Progenitor cell of endocrine pancreas (in vitro differentiated cells): ENCODE results near the gene TIMP3. TPM values are rescaled to one million over a fixed set of nuclear protein-coding genes. Genes with fewer than 3 reads are reported as not detected.

Experiments
- DNase-seq: peaks from one replicate; pipeline ENCODE4 v3.0.0; 2021; ENCODE audit warnings: low spot score; ENCODE audit not compliant: unreplicated experiment
- H3K27ac Mint-ChIP-seq: 2 replicates; pipeline ENCODE4 v1.8.0; 2021; ENCODE audit warnings: mild to moderate bottlenecking, moderate library complexity, mixed read lengths
- H3K27me3 Mint-ChIP-seq: 2 replicates; pipeline ENCODE4 v1.8.0; 2021; ENCODE audit warnings: mixed read lengths
- H3K36me3 Mint-ChIP-seq: 2 replicates; pipeline ENCODE4 v1.8.0; 2022; ENCODE audit warnings: mixed read lengths; ENCODE audit not compliant: insufficient read depth
- H3K4me1 Mint-ChIP-seq: 2 replicates; pipeline ENCODE4 v1.8.0; 2021; ENCODE audit warnings: low read depth, mixed read lengths
- H3K4me3 Mint-ChIP-seq: 2 replicates; pipeline ENCODE4 v1.8.0; 2021; ENCODE audit warnings: low read depth, mild to moderate bottlenecking, moderate library complexity, mixed read lengths
- H3K9me3 Mint-ChIP-seq: 2 replicates; pipeline ENCODE4 v1.8.0; 2021; ENCODE audit warnings: low read depth, mixed read lengths
- total RNA-seq: library from RNA; stranded (reverse); gene quantifications from 2 replicates; pipeline ENCODE4 v1.2.1, GENCODE V29; 2021
- TF ChIP-seq, protein P1 (sequence below): fragments of 200-600 bp; sonication (generic); IDR thresholded peaks from one replicate; pipeline ENCODE4 v1.5.0; 2021; ENCODE audit warnings: antibody characterized with exemption, mild to moderate bottlenecking; ENCODE audit not compliant: unreplicated experiment

TIMP3 gene
- total RNA-seq, 1 donor from 2014 or later = 2.4 TPM

DNA sequence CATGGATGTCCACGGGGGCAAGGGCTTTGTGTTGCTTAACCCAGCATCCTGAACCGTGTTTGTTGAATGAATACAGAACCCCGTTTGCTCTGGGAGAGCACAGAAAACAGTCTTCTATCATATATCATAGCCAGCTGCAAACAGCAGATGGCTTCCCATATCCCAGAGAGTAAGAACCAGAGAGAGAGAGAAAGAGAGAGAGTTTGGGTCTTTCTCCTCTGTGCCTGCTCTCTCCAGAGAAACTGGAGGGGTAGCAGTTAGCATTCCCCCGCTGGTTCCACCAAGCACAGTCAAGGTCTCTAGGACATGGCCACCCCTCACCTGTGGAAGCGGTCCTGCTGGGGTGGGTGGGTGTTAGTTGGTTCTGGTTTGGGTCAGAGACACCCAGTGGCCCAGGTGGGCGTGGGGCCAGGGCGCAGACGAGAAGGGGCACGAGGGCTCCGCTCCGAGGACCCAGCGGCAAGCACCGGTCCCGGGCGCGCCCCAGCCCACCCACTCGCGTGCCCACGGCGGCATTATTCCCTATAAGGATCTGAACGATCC lies 440 bp upstream of the TIMP3 start:
- Mint-ChIP-seq H3K27me3 (peaks cover 68% of the 10 kb centered on the region), H3K9me3 (no peaks in the 10 kb centered on the region), H3K4me3 (peak overlapping the region; percentile 44), H3K36me3 (no peaks in the 10 kb centered on the region), H3K27ac (no peak overlapping the region), H3K4me1 (peaks cover 10% of the 10 kb centered on the region)
- TF ChIP-seq, protein P1, sequence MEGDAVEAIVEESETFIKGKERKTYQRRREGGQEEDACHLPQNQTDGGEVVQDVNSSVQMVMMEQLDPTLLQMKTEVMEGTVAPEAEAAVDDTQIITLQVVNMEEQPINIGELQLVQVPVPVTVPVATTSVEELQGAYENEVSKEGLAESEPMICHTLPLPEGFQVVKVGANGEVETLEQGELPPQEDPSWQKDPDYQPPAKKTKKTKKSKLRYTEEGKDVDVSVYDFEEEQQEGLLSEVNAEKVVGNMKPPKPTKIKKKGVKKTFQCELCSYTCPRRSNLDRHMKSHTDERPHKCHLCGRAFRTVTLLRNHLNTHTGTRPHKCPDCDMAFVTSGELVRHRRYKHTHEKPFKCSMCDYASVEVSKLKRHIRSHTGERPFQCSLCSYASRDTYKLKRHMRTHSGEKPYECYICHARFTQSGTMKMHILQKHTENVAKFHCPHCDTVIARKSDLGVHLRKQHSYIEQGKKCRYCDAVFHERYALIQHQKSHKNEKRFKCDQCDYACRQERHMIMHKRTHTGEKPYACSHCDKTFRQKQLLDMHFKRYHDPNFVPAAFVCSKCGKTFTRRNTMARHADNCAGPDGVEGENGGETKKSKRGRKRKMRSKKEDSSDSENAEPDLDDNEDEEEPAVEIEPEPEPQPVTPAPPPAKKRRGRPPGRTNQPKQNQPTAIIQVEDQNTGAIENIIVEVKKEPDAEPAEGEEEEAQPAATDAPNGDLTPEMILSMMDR = no peak
- no peak for DNase-seq

DNA sequence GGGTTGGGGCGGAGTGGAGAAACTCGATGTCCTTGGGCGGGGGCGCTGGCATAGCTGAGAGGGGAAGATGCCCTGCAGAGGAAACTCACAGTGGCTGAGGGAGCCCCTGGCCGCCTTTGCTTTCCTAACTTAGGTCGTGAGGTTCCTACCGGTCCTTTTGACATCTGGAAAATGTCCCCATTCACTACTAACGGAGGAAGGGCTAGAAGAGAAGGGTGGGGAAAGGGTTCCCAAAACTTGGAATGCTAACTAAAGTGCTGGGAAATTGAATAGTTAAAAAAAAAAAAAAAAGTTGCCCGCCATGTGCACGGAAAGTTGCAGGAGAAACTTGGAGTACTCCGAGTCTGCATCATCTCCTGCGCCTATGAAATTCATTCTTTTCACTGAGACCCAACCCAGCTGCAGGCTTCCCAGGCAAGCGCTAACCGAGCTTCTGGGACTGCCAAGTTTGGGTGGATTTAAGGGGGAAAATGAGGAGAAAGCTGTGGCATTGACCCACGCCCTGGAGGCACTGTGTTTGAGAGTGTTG lies 796 bp downstream of the TIMP3 start:
- TF ChIP-seq, protein P1 = no peak
- Mint-ChIP-seq H3K36me3 (no peaks in the 10 kb centered on the region), H3K27ac (no peak overlapping the region), H3K4me3 (peak overlapping the region; percentile 67), H3K9me3 (no peaks in the 10 kb centered on the region), H3K27me3 (peaks cover 64% of the 10 kb centered on the region), H3K4me1 (peaks cover 10% of the 10 kb centered on the region)
- no peak for DNase-seq

DNA sequence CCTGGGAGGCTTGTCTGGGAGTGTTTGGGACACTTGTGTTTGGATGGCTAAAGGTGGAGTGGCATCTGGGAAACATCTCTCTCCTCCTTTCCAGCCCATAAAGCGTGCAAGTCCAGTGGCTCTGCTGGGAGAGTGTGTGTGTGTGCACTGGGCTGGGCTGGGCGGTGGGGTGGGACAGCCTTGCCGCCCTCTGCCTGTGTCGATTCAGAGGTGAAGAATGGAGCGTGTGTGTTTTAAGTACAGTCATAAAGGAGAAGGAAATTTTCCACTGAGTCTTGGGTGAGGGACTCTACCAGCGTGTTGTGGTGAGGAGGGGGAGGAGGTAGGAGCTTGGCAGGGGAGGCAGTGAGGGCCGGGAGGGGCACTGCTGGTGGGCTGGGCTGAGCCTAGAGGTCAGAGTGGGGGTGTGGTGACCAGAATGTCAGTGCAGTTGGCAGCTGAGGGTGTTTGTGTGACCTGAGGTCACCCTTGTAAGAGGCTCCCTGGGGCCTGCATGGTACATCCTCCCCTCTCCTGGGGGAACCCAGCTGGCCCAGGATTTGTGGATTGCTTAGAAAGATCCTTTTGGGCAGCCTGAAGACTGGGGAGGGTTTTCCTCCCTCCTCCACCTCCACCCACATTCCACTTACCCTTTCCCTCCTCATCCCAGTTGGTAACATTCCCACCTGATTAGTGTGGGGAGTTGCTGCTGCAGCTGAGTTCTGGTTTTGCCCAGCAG lies 1.7 kb downstream of the TIMP3 start:
- no peaks in the 10 kb centered on the region for H3K9me3 Mint-ChIP-seq
- peaks cover 64% of the 10 kb centered on the region for H3K27me3 Mint-ChIP-seq
- no peak for DNase-seq
- no peak overlapping the region for H3K27ac Mint-ChIP-seq
- TF ChIP-seq, protein P1 = no peak
- peaks cover 10% of the 10 kb centered on the region for H3K4me1 Mint-ChIP-seq
- no peaks in the 10 kb centered on the region for H3K36me3 Mint-ChIP-seq
- peak overlapping the region; percentile 67 for H3K4me3 Mint-ChIP-seq

DNA sequence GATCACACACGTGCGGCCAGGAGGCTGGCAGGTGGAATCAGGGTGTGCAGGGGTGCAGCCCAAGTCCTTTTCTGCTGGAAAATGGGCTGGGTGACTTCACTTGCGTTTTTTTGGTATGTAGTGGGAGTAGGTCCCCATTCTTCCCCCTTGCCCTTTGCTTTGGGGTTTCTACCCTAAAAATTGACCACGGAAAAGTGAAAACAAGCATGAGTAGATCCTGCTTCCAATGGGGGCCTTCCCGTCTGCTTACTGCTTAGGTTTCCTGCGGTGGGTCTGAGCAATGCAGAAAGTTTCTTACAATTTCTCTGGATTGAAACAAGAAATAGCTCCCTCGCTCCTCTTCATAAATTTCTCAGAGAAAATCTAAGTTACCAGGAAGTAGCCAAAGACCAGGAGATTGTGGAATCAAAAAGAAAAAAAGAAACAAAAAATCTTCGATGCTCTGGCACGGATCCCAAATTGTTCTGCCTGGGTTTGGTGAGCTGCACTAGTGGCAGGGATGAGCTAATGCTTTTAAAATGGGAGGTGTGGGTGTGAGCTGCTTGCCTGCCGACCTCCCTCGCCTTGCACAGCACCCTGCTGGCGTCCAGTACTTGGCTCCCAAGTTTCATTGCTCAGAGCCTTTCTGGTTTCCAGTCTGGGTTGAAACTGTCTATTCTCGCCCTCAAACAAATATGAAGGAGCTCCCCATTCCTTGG lies 2.4 kb downstream of the TIMP3 start:
- TF ChIP-seq, protein P1 = no peak
- no peak for DNase-seq
- Mint-ChIP-seq H3K27ac (no peak overlapping the region), H3K4me1 (peaks cover 10% of the 10 kb centered on the region), H3K9me3 (no peaks in the 10 kb centered on the region), H3K27me3 (peaks cover 60% of the 10 kb centered on the region), H3K36me3 (no peaks in the 10 kb centered on the region), H3K4me3 (no peak overlapping the region)
